Ishikawa (cell line): ENCODE results near the gene DSPP.

Experiments used
- CEBPB ChIP-seq: IDR thresholded peaks from 2 replicates; pipeline ENCODE4 v1.6.1; 2012
- CREB1 ChIP-seq: IDR thresholded peaks from 2 replicates; pipeline ENCODE4 v1.6.1; 2012; ENCODE audit warnings: low read depth
- TAF1 ChIP-seq: IDR thresholded peaks from 2 replicates; pipeline ENCODE4 v1.6.1; 2012; ENCODE audit warnings: low read depth, mild to moderate bottlenecking
- TF ChIP-seq, protein P1 (sequence below): IDR thresholded peaks from 2 replicates; pipeline ENCODE4 v1.6.1; 2012

DNA sequence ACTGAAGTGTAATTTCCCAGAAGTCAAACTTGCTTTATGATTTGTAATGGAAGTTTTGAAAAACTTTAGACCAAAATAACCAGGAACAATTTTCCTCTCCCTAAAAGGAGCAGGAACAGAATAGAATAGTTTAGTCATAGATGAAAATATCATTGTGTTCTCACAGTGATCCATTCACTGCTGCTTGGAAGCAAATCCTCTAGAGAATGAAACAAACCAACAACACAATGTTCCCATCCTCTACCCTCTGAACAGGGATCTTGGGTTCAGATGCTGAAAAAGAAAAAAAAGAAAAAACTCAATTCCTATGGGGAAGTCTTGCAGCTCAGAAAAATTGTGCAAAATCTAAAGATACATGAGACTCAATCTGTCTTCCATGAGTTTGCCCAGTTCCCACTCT, 12.2 kb downstream of the DSPP start:
- TF ChIP-seq TAF1 (no peak), CREB1 (no peak), CEBPB (no peak)
- TF ChIP-seq, protein P1, sequence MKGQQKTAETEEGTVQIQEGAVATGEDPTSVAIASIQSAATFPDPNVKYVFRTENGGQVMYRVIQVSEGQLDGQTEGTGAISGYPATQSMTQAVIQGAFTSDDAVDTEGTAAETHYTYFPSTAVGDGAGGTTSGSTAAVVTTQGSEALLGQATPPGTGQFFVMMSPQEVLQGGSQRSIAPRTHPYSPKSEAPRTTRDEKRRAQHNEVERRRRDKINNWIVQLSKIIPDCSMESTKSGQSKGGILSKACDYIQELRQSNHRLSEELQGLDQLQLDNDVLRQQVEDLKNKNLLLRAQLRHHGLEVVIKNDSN, result no peak
